GM12878 (cell line): Measurements from ENCODE around the gene LGALS3.

ENCODE experiments used
- BHLHE40 ChIP-seq, 2 experiments: fragments of 450-650 bp in 1 of 2; IDR thresholded peaks; 2 replicates each; pipeline ENCODE4 v1.6.1; 2011 to 2017; ENCODE audit warnings: low read depth in 2 of 2, borderline replicate concordance in 1 of 2, improper control_type of control experiment in 1 of 2, low read length in 1 of 2, mild to moderate bottlenecking in 1 of 2
- CEBPB ChIP-seq, 2 experiments: fragments of 150-350 bp in 1 of 2; IDR thresholded peaks; 2 replicates each; pipeline ENCODE4 v1.6.1; 2012 to 2014; ENCODE audit warnings: low read depth in 2 of 2, low read length in 2 of 2, borderline replicate concordance in 1 of 2, inconsistent platforms in 1 of 2
- EP300 ChIP-seq, 2 experiments: fragments of 150-350 bp in 1 of 2; IDR thresholded peaks; 2 replicates each; pipeline ENCODE4 v1.6.1; 2011 to 2012; ENCODE audit warnings: low read depth in 2 of 2, low read length in 2 of 2, borderline replicate concordance in 1 of 2, improper control_type of control experiment in 1 of 2, inconsistent platforms in 1 of 2; ENCODE audit not compliant: control insufficient read depth in 1 of 2
- YY1 ChIP-seq: IDR thresholded peaks from 2 replicates; pipeline ENCODE4 v1.6.1; 2011; ENCODE audit warnings: low read depth, mild to moderate bottlenecking, low read length
- TF ChIP-seq, protein P1 (sequence below): IDR thresholded peaks from 2 replicates; pipeline ENCODE4 v1.6.1; 2011; ENCODE audit warnings: mild to moderate bottlenecking, low read depth, low read length, moderate library complexity; ENCODE audit not compliant: insufficient replicate concordance

DNA sequence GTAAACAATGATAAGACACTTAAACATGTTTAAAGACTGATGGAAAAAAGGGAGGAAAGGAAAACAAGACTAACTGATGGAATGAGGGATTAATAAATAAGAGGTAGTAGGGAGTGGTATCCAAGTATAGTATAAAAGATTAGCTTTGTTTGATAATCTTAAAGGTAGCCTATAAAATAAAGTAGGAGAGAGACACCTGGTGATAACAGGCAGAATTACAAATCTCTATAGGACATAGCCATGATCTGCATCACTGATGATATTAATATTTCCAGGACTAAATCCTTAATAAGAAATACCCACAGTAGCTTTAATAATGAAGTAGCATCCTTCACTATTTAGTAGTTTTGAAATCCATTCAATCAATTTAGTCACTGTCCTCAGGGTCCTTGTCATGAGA is 31.9 kb downstream of the LGALS3 start:
- TF ChIP-seq EP300 (IDR thresholded peaks at IDR 0.05; ENCODE audit: borderline replicate concordance in 1 of 2, control insufficient read depth in 1 of 2, low read depth in 2 of 2, low read length in 2 of 2) (no peak), BHLHE40 (IDR thresholded peaks at IDR 0.05; ENCODE audit: borderline replicate concordance in 1 of 2, low read depth in 2 of 2, low read length in 1 of 2) (no peak), CEBPB (IDR thresholded peaks at IDR 0.05; ENCODE audit: borderline replicate concordance in 1 of 2, low read depth in 2 of 2, low read length in 2 of 2) (no peak), YY1 (no peak)
- TF ChIP-seq, protein P1, sequence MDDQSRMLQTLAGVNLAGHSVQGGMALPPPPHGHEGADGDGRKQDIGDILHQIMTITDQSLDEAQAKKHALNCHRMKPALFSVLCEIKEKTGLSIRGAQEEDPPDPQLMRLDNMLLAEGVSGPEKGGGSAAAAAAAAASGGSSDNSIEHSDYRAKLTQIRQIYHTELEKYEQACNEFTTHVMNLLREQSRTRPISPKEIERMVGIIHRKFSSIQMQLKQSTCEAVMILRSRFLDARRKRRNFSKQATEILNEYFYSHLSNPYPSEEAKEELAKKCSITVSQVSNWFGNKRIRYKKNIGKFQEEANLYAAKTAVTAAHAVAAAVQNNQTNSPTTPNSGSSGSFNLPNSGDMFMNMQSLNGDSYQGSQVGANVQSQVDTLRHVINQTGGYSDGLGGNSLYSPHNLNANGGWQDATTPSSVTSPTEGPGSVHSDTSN: no peak
